ENCODE results near the gene PRELID3B. TPM values are rescaled to one million over a fixed set of nuclear protein-coding genes. Genes with fewer than 3 reads are reported as not detected.

The PRELID3B gene
- total and polyA plus RNA-seq, 2 of the 13 experiments (the other 11 are each of a cell fraction or from before 2014, with no cell fraction given) = 23.3 to 42.6 TPM

DNA sequence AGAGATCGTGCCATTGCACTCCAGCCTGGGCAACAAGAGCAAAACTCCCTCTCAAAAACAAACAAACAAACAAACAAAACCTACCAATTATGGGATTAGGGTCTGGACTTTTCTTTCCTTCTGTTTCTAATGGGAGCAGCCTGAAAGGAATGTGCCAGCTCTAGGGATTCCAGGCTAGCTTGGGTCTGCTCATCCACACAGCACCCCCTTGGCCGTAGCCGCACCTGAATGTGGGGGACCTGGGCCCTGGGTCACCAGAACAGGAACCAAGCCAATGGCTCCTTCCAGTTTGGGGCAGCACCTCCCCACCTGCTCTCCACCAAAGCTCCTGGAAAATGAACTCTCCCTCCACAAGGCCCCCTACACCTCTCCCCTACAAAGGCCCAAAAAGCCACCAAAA, 42.3 kb downstream of the PRELID3B start (continued):
- TF ChIP-seq STAT6 (CRISPR knock-in tag; IDR thresholded peaks at IDR 0.05; ENCODE audit: borderline replicate concordance) = no peak

DNA sequence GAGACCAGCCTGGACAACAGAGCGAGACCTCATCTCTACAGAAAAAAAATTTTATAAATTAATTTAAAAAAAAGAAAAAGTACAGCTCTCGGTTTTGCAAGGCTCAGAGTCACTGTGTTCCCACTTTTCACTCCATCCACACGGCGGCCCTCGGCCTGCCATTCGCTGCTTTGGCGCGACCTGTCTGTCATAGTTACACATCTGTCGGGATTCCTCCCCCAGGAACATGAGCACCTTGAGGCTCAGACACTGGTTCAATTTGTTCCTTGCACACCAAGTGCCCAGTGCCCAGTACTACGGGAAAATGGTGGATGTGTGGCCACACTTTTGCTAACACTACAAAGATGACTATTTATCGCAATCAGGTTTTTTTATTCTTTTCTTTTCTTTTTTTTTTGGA, 43.9 kb downstream of the PRELID3B start:
- intact Hi-C loops (cut with micrococcal nuclease; ENCODE audit: unreplicated experiment) = loop anchor here (5.0 kb wide), 1 partner anchor 34 kb away; the partner anchor contains the start of gene ATP5F1E
- TF ChIP-seq DNMT1 (CRISPR knock-in tag; IDR thresholded peaks at IDR 0.05) (no peak), ZNF746 (CRISPR knock-in tag; IDR thresholded peaks at IDR 0.05) (0 out of 2 replicates have a peak, but pooled peaks have one; percentile 7)
- Histone ChIP-seq H4K20me1 (ENCODE audit: insufficient read depth, low read length) (no peaks in the 10 kb centered on the region), H3K79me2 (ENCODE audit: insufficient read depth, low read length) (no peaks in the 10 kb centered on the region), H3K27me3 (ENCODE audit: control insufficient read depth in 1 of 2, insufficient read depth in 2 of 2, low read length in 2 of 2) (peaks cover 2 to 21% of the 10 kb centered on the region in 2 experiments), H3K4me2 (ENCODE audit: low read depth, low read length) (no peak overlapping the region), H3K9me3 (ENCODE audit: low read length) (no peaks in the 10 kb centered on the region), H3K9ac (ENCODE audit: insufficient read depth, low read depth, low read length) (no peak overlapping the region), H3K36me3 (replicated peaks in 1 of 2; ENCODE audit: control insufficient read depth in 1 of 2, insufficient read depth in 2 of 2, low read length in 2 of 2) (peaks cover 14 to 18% of the 10 kb centered on the region in 2 experiments), H3K4me3 (replicated peaks in 1 of 3; ENCODE audit: insufficient read depth in 1 of 3, low read depth in 2 of 3, low read length in 3 of 3) (no peak overlapping the region), H3K27ac (ENCODE audit: extremely low read length, insufficient read depth, low read length) (no peak overlapping the region), H2AFZ (ENCODE audit: low read length) (no peak overlapping the region), H3K4me1 (ENCODE audit: insufficient read depth, low read length) (peaks cover 64% of the 10 kb centered on the region)
- ChIA-PET CTCF (ENCODE audit: low intra/inter-chr PET ratio, low total read pairs) (no interaction called here), POLR2A (interaction anchor here (0.7 kb wide), 1 partner anchor 17 kb away, joined by 3 read pairs; no protein-coding TSS in a partner anchor)
- DNase-seq (ENCODE audit: low spot score) (no peak), FAIRE-seq (no peak), ATAC-seq (no peak)
- BruUV-seq (replicated peaks) = no TSS peak
- 89% methylated on average over 11 of the region's 11 CpGs for WGBS (ENCODE audit: low lambda C conversion rate)
- in situ Hi-C loops (cut with HindIII; ENCODE audit: extremely low pct_ligation_motif_present, low pct_unique_long_range_greater_than_20kb) = no loop called here

Data from HepG2 (cell line).